ENCODE results near the gene HOXC6.

HOXC6 gene

DNA sequence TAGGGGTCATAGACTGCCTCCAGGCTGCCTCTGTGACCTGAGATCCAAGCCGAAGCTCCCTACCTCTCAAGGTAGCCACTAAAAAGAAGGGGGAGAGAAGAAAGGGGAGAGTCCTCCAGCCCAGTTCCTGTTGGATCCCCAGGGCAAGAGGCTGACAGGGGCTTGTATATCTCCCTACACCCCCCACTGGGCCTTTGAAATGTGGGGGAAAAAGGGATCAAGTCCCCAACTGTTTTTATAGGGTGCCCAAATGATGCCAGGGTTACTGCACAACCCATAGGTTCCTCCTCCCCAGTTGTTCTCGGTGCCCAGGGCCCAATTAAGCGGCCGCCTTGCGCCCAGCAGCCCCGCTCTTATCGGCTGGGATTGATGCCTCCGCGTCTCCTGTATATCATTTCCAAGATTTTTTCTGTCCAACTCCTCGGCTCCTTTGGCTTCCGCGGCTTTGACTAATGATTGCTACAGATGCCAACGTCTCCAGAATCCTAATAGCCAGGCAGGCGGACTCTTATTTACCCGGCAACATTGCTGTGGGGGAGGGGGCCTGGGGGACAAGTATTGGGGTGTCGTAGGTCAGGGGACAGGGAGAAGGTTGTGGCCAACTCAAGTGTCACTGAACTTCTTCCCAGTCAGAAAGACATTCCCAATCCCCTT is 17.8 kb downstream of the HOXC6 start:
- POLR2A ChIA-PET: no interaction called here
- H3K27me3 ChIP-seq (replicated peaks in 2 of 5; ENCODE audit: control insufficient read depth in 4 of 5, insufficient read depth in 5 of 5, low read length in 4 of 5): peaks cover 40 to 100% (median 64%) of the 10 kb centered on the region in 5 experiments

DNA sequence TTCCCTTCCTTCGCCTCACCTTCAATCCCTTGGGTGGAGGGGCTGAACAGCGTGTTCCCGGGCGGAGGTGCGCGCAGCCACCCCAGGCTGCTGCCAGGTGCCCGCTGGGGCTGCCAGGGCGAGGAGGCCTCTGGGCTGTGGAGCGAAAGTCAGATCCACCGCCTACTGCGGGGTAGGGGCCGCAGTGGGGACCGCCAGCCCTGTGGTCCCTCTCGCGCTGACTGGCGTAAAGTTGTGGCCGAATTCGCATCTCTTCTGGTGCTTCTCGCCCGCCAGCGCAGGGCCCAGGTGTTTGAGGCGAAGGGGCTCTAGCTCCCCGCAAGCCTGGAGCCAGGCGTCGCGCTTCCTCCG is 18.5 kb downstream of the HOXC6 start:
- H3K27ac ChIP-seq (ENCODE audit: insufficient read depth in 1 of 2, low read depth in 1 of 2, low read length in 2 of 2, poor library complexity in 1 of 2, severe bottlenecking in 2 of 2): no peak overlapping the region

More for the DNA sequence above, 17.8 kb downstream of the HOXC6 start:
- Histone ChIP-seq H3K4me1 (ENCODE audit: control extremely low read depth in 1 of 4, control insufficient read depth in 4 of 4, insufficient read depth in 4 of 4, low read length in 3 of 4) (no peaks in the 10 kb centered on the region), H3K36me3 (ENCODE audit: control insufficient read depth in 4 of 4, insufficient read depth in 4 of 4, low read length in 3 of 4) (no peaks in the 10 kb centered on the region), H3K27ac (ENCODE audit: insufficient read depth in 1 of 2, low read depth in 1 of 2, low read length in 2 of 2, poor library complexity in 1 of 2, severe bottlenecking in 2 of 2) (no peak overlapping the region), H3K4me3 (ENCODE audit: control insufficient read depth in 1 of 7, extremely low read depth in 1 of 7, insufficient read depth in 4 of 7, low read depth in 2 of 7, low read length in 6 of 7) (no peak overlapping the region), H3K9me3 (ENCODE audit: control extremely low read depth in 1 of 5, control insufficient read depth in 4 of 5, insufficient read depth in 2 of 5, low read depth in 1 of 5, low read length in 4 of 5) (peaks cover 0 to 4% (median 0%) of the 10 kb centered on the region in 5 experiments)
- whole genome bisulfite sequencing (ENCODE audit: insufficient coverage): 31% methylated on average over 7 of the region's 16 CpGs
- CTCF ChIA-PET: interaction anchor here (1.0 to 1.5 kb wide), 3 partner anchors 13 to 146 kb away, joined by 3 to 6 read pairs (median 4); partner anchors contain the start of gene HOXC5
- no peak for DNase-seq

DNA sequence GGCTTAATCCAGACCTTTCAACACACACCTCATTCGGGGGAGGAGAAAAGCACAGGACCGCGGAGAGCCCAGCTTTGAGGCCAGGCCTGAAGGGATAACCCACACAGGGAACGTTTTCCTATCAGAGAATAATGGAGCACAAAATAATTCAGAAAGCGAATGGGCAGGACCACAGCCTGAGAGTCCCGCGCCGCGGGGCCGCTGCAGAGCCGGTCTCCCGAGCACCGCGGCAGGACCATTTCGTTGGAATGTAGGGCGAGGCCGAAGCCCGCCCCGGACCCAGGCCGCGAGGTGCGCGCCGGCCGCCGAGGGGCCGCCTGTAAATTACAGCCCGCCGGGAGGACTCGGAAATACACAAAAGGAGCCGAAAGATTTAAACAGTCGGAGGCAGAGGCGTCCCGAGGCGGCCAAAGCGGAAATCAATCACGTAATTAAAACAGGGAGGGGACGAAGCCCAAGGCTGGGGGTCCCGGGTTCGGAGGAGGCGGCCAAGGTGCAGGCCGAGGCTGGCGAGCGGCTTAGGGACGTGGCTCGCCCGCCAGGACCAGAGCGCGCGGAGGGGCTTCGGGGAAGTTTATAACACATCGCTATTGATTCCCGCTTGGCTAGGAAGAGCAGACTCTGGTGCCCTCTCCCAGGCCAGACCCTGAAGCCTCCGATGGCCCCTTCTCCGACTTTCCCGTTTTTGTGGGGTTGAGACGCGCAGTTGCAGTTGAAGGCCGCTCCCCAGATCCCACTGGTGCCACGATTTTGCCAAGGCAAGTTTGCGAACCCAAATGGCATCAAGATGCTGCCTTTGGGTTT is 19.1 kb downstream of the HOXC6 start:
- H3K4me1 ChIP-seq (ENCODE audit: control extremely low read depth in 1 of 4, control insufficient read depth in 4 of 4, insufficient read depth in 4 of 4, low read length in 3 of 4): peaks cover 0 to 3% (median 1%) of the 10 kb centered on the region in 4 experiments
- H3K36me3 ChIP-seq (ENCODE audit: control insufficient read depth in 4 of 4, insufficient read depth in 4 of 4, low read length in 3 of 4): no peaks in the 10 kb centered on the region
- POLR2A ChIA-PET: no interaction called here
- no peak overlapping the region for H3K27ac ChIP-seq (ENCODE audit: insufficient read depth in 1 of 2, low read depth in 1 of 2, low read length in 2 of 2, poor library complexity in 1 of 2, severe bottlenecking in 2 of 2)
- CTCF ChIA-PET: interaction anchor here (0.9 kb wide), 1 partner anchor 15 kb away, joined by 3 read pairs; the partner anchor contains the start of gene HOXC5
- 8% methylated on average over 61 of the region's 61 CpGs for WGBS (ENCODE audit: insufficient coverage)
- no peak for DNase-seq
- H3K9me3 ChIP-seq (ENCODE audit: control extremely low read depth in 1 of 5, control insufficient read depth in 4 of 5, insufficient read depth in 2 of 5, low read depth in 1 of 5, low read length in 4 of 5): peaks cover 0 to 2% (median 0%) of the 10 kb centered on the region in 5 experiments
- H3K27me3 ChIP-seq (replicated peaks in 2 of 5; ENCODE audit: control insufficient read depth in 4 of 5, insufficient read depth in 5 of 5, low read length in 4 of 5): peaks cover 35 to 100% (median 73%) of the 10 kb centered on the region in 5 experiments
- H3K4me3 ChIP-seq (ENCODE audit: control insufficient read depth in 1 of 7, extremely low read depth in 1 of 7, insufficient read depth in 4 of 7, low read depth in 2 of 7, low read length in 6 of 7): no peak overlapping the region

More for the DNA sequence above, 18.5 kb downstream of the HOXC6 start:
- Histone ChIP-seq H3K27me3 (replicated peaks in 2 of 5; ENCODE audit: control insufficient read depth in 4 of 5, insufficient read depth in 5 of 5, low read length in 4 of 5) (peaks cover 38 to 100% (median 72%) of the 10 kb centered on the region in 5 experiments), H3K9me3 (ENCODE audit: control extremely low read depth in 1 of 5, control insufficient read depth in 4 of 5, insufficient read depth in 2 of 5, low read depth in 1 of 5, low read length in 4 of 5) (peaks cover 0 to 2% (median 0%) of the 10 kb centered on the region in 5 experiments), H3K36me3 (ENCODE audit: control insufficient read depth in 4 of 4, insufficient read depth in 4 of 4, low read length in 3 of 4) (no peaks in the 10 kb centered on the region), H3K4me3 (ENCODE audit: control insufficient read depth in 1 of 7, extremely low read depth in 1 of 7, insufficient read depth in 4 of 7, low read depth in 2 of 7, low read length in 6 of 7) (no peak overlapping the region), H3K4me1 (ENCODE audit: control extremely low read depth in 1 of 4, control insufficient read depth in 4 of 4, insufficient read depth in 4 of 4, low read length in 3 of 4) (peaks cover 0 to 2% (median 0%) of the 10 kb centered on the region in 4 experiments)
- ChIA-PET CTCF (no interaction called here), POLR2A (no interaction called here)
- no peak for DNase-seq
- 13% methylated on average over 23 of the region's 27 CpGs for WGBS (ENCODE audit: insufficient coverage)

DNA sequence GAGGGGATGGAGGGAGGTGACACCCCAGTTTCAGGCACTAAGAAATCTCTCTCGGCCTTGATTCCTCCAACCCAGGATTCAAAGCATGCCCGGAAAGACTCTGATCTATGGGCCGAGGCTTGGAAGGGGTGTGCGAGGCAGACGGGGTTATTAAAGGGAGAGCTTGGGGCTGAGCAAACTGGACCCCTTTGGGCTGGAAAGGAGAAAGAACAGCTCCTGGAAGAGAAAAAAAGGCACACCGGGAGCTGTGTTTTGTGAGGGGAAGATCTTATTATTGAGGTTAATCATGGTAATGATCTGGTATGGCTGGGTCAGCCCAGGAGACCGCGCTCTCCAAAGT is 19.7 kb downstream of the HOXC6 start:
- Histone ChIP-seq H3K4me3 (ENCODE audit: control insufficient read depth in 1 of 7, extremely low read depth in 1 of 7, insufficient read depth in 4 of 7, low read depth in 2 of 7, low read length in 6 of 7) (no peak overlapping the region), H3K27ac (ENCODE audit: insufficient read depth in 1 of 2, low read depth in 1 of 2, low read length in 2 of 2, poor library complexity in 1 of 2, severe bottlenecking in 2 of 2) (no peak overlapping the region), H3K9me3 (ENCODE audit: control extremely low read depth in 1 of 5, control insufficient read depth in 4 of 5, insufficient read depth in 2 of 5, low read depth in 1 of 5, low read length in 4 of 5) (peaks cover 0 to 3% (median 0%) of the 10 kb centered on the region in 5 experiments), H3K27me3 (replicated peaks in 2 of 5; ENCODE audit: control insufficient read depth in 4 of 5, insufficient read depth in 5 of 5, low read length in 4 of 5) (peaks cover 30 to 100% (median 73%) of the 10 kb centered on the region in 5 experiments), H3K4me1 (ENCODE audit: control extremely low read depth in 1 of 4, control insufficient read depth in 4 of 4, insufficient read depth in 4 of 4, low read length in 3 of 4) (peaks cover 0 to 8% (median 3%) of the 10 kb centered on the region in 4 experiments), H3K36me3 (ENCODE audit: control insufficient read depth in 4 of 4, insufficient read depth in 4 of 4, low read length in 3 of 4) (no peaks in the 10 kb centered on the region)
- DNase-seq: no peak
- ChIA-PET POLR2A (no interaction called here), CTCF (interaction anchor here (0.9 kb wide), 1 partner anchor 15 kb away, joined by 3 read pairs; the partner anchor contains the start of gene HOXC5)
- 24% methylated on average over 6 of the region's 8 CpGs for WGBS (ENCODE audit: insufficient coverage)

DNA sequence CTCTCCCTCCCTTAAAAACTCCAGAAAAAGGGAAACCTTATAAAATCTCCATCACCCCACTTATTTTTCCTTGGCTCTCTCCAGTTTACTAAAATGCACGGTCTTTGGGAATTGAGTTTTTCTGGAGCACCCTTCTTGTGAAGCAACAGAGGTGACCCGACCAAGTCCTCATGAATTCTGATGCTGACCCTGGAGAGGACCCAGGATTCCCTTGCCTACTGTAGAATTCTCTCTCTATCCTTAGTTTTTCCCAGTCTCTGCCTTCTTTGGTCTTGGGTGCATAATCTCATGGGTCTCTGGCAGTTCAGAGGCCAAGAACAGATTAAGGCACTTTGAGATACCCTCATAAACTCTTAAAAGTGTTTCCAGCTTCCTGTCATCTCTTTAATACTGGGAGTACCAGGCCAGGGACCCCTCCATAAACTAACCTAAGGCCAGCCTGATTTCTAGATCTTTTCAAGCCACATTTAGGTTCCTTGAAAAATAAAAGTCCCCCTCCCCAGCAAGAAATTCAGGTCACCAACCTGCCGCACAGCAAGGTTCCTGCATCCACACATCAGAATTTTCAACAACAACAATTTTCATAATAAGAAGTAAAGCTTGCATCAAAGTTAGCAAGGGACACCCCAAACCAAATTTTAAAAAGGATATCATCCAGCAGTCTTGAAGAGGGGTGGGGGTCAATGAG is 20.3 kb downstream of the HOXC6 start:
- CTCF ChIA-PET: interaction anchor here (0.9 kb wide), 1 partner anchor 16 kb away, joined by 3 read pairs; the partner anchor contains the start of gene HOXC5
- H3K4me1 ChIP-seq (ENCODE audit: control extremely low read depth in 1 of 4, control insufficient read depth in 4 of 4, insufficient read depth in 4 of 4, low read length in 3 of 4): peaks cover 0 to 13% (median 6%) of the 10 kb centered on the region in 4 experiments
- H3K36me3 ChIP-seq (ENCODE audit: control insufficient read depth in 4 of 4, insufficient read depth in 4 of 4, low read length in 3 of 4): no peaks in the 10 kb centered on the region
- POLR2A ChIA-PET: interaction anchor here (0.9 kb wide), 1 partner anchor 22 kb away, joined by 4 read pairs; no protein-coding TSS in a partner anchor
- peaks cover 28 to 100% (median 71%) of the 10 kb centered on the region in 5 experiments for H3K27me3 ChIP-seq (replicated peaks in 2 of 5; ENCODE audit: control insufficient read depth in 4 of 5, insufficient read depth in 5 of 5, low read length in 4 of 5)
- no peak overlapping the region for H3K4me3 ChIP-seq (ENCODE audit: control insufficient read depth in 1 of 7, extremely low read depth in 1 of 7, insufficient read depth in 4 of 7, low read depth in 2 of 7, low read length in 6 of 7)
- DNase-seq: no peak
- H3K9me3 ChIP-seq (ENCODE audit: control extremely low read depth in 1 of 5, control insufficient read depth in 4 of 5, insufficient read depth in 2 of 5, low read depth in 1 of 5, low read length in 4 of 5): peaks cover 0 to 4% (median 0%) of the 10 kb centered on the region in 5 experiments
- H3K27ac ChIP-seq (ENCODE audit: insufficient read depth in 1 of 2, low read depth in 1 of 2, low read length in 2 of 2, poor library complexity in 1 of 2, severe bottlenecking in 2 of 2): no peak overlapping the region
- 75% methylated on average over 3 of the region's 3 CpGs for WGBS (ENCODE audit: insufficient coverage)

DNA sequence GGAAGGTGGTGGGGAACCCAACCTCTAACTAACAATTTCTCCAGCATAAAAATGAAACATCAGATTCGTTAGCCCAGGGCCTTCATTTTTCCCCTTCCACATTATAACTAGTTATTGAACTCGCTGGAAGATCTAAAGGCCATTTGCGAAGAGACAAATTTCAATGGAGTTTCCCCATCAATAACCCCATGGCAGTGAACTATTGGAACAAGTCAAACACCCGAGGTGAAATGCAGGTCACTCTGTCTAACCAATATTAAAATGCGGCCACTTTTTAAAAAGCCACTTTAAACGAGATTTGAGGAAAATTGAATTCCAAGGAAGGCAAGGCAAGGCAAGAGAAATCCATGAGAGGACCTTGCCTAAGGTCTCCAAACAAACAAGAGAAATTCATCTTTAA is 20.9 kb downstream of the HOXC6 start:
- WGBS (ENCODE audit: insufficient coverage): 72% methylated on average over 3 of the region's 6 CpGs
- Histone ChIP-seq H3K9me3 (ENCODE audit: control extremely low read depth in 1 of 5, control insufficient read depth in 4 of 5, insufficient read depth in 2 of 5, low read depth in 1 of 5, low read length in 4 of 5) (peaks cover 0 to 4% (median 0%) of the 10 kb centered on the region in 5 experiments), H3K4me1 (ENCODE audit: control extremely low read depth in 1 of 4, control insufficient read depth in 4 of 4, insufficient read depth in 4 of 4, low read length in 3 of 4) (peaks cover 0 to 17% (median 8%) of the 10 kb centered on the region in 4 experiments), H3K36me3 (ENCODE audit: control insufficient read depth in 4 of 4, insufficient read depth in 4 of 4, low read length in 3 of 4) (no peaks in the 10 kb centered on the region), H3K4me3 (ENCODE audit: control insufficient read depth in 1 of 7, extremely low read depth in 1 of 7, insufficient read depth in 4 of 7, low read depth in 2 of 7, low read length in 6 of 7) (no peak overlapping the region), H3K27ac (ENCODE audit: insufficient read depth in 1 of 2, low read depth in 1 of 2, low read length in 2 of 2, poor library complexity in 1 of 2, severe bottlenecking in 2 of 2) (no peak overlapping the region), H3K27me3 (replicated peaks in 2 of 5; ENCODE audit: control insufficient read depth in 4 of 5, insufficient read depth in 5 of 5, low read length in 4 of 5) (peaks cover 28 to 100% (median 66%) of the 10 kb centered on the region in 5 experiments)
- CTCF ChIA-PET: no interaction called here
- POLR2A ChIA-PET: interaction anchor here (0.9 kb wide), 1 partner anchor 22 kb away, joined by 4 read pairs; no protein-coding TSS in a partner anchor
- no peak for DNase-seq
